SK-N-SH (cell line): ENCODE measurements around the gene ZNF14.

ENCODE experiments used
- CTCF ChIP-seq: fragments of 200-600 bp; sonication (generic); IDR thresholded peaks from 2 replicates; pipeline ENCODE4 v1.6.1; 2017; ENCODE audit warnings: antibody characterized with exemption, mild to moderate bottlenecking, moderate library complexity
- EZH2phosphoT487 ChIP-seq: fragments of 200-600 bp; sonication (generic); IDR thresholded peaks from 2 replicates; pipeline ENCODE4 v1.6.1; 2017; ENCODE audit warnings: low read depth, mixed run types, mild to moderate bottlenecking, antibody characterized with exemption, moderate library complexity, borderline replicate concordance
- GABPA ChIP-seq: IDR thresholded peaks from 2 replicates; pipeline ENCODE4 v1.4.0; 2012; ENCODE audit warnings: low read depth, mild to moderate bottlenecking
- MAX ChIP-seq: IDR thresholded peaks from 2 replicates; pipeline ENCODE4 v1.4.0; 2012; ENCODE audit warnings: low read depth
- PBX3 ChIP-seq: IDR thresholded peaks from 2 replicates; pipeline ENCODE4; 2012
- SIN3A ChIP-seq: IDR thresholded peaks from 2 replicates; pipeline ENCODE4 v1.6.1; 2012; ENCODE audit warnings: low read depth, mild to moderate bottlenecking, low read length, moderate library complexity, borderline replicate concordance
- TAF1 ChIP-seq: IDR thresholded peaks from 2 replicates; pipeline ENCODE4 v1.6.1; 2012; ENCODE audit warnings: low read depth, mild to moderate bottlenecking, low read length, moderate library complexity, borderline replicate concordance
- USF1 ChIP-seq: IDR thresholded peaks from 2 replicates; pipeline ENCODE4 v1.4.0; 2012; ENCODE audit warnings: low read depth, borderline replicate concordance

- TF ChIP-seq TAF1 (no peak), CTCF (no peak), PBX3 (no peak), GABPA (no peak), SIN3A (no peak), USF1 (no peak), EZH2phosphoT487 (no peak), MAX (no peak)
Observed at GRCh38 chr19:19743176-19743575, 10.3 kb upstream of the ZNF14 start.
